GM12875 (cell line): ENCODE results near the gene FSTL4.

Experiments used
- H3K4me3 ChIP-seq: one replicate; pipeline ENCODE4 v1.5.1; 2011; ENCODE audit warnings: low read depth, low read length, control low read depth
- TF ChIP-seq, protein P1 (sequence below): IDR thresholded peaks from 2 replicates; pipeline ENCODE4 v1.5.1; 2011; ENCODE audit warnings: low read depth, mild to moderate bottlenecking, control low read depth, inconsistent platforms, low read length, moderate library complexity, borderline replicate concordance; ENCODE audit not compliant: insufficient read depth

FSTL4 gene

DNA sequence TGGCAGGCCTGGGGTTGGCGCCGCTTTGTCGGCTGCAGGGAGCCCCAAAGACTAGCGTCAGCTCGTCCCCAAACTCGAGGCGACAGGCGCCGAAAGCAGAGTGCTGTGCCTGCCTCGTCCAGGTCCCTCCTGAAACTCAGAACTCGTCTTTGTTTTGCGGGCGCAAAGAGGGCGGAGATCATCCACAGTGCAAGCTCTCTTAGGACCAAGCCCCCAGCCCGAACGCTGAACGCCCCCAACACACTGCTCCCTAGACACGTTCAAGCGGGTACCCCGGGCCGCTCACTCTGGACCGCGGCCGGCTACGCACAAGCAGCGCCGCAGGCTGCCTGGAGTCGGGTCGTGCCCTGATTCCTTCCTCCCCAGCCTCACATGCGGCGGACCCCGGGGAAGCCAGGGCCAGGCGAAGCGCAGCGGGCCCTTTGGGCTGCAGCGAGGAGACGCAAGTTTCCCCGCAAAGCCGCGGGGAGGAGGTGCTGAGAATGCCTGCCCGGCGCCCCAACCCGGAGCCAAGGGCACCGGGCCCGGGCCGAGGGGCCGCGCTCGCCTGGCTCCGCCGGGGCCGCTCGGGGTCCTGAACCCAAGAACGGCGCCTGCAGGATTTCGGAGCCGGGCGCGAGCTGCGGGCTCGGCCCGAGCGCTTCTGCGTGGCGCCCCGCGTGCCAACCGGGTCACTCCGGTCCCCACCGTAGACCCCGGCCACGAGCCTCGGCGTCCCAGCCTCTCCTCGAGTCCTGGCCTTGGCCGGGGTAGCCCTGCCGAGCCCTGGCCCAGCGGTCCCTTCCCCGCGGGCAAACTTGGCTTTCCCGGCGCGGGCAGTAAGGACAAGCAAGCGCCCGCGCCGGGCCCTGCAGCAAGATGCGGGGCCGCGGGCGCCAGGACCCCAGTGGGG, 738 bp downstream of the FSTL4 start:
- TF ChIP-seq, protein P1, sequence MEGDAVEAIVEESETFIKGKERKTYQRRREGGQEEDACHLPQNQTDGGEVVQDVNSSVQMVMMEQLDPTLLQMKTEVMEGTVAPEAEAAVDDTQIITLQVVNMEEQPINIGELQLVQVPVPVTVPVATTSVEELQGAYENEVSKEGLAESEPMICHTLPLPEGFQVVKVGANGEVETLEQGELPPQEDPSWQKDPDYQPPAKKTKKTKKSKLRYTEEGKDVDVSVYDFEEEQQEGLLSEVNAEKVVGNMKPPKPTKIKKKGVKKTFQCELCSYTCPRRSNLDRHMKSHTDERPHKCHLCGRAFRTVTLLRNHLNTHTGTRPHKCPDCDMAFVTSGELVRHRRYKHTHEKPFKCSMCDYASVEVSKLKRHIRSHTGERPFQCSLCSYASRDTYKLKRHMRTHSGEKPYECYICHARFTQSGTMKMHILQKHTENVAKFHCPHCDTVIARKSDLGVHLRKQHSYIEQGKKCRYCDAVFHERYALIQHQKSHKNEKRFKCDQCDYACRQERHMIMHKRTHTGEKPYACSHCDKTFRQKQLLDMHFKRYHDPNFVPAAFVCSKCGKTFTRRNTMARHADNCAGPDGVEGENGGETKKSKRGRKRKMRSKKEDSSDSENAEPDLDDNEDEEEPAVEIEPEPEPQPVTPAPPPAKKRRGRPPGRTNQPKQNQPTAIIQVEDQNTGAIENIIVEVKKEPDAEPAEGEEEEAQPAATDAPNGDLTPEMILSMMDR: no peak
- no peak overlapping the region for H3K4me3 ChIP-seq

DNA sequence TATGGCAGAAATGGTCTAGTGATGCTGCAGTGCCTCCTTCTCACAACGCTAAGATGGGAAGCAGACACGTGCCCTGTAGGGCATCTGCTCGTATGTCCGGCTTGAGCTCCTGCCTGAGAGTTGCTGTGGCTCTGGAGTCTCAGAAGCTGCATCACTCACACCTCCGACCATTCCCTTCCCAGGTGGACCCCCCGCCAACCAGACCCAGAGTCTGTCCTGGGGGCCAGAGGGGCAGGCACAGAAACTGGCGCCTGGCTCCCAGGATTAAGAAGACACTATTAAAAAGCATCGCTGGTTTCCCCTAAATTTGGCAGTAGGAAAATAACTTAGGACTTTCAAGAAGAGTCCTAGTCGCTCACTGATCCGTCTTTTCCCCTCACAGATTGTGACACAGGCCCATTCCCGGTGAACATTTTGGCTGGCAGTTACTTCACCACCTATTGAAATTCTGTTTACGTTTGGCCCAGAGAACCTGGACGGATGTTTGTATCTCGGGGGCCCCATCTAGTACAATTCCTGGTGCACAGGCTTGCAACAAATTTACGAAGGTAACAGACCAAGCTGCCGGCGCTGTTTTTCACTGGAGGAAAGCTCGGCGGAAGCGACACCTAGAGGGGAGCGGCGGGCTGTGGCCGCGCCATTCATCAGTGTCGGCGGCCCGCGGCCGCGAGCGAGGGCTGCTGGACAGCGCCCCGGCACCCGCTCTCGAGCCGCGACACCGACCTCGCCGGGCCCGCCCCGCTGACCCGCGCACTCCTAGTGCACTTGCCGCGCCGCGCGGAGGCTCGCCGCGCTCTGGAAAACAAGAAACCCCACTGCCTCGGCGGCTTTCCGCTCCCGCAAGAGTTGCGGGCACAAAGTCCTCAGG, 1.6 kb downstream of the FSTL4 start:
- H3K4me3 ChIP-seq: no peak overlapping the region
- TF ChIP-seq, protein P1: peak; percentile 36; the same call in 1 of the 2 replicates

DNA sequence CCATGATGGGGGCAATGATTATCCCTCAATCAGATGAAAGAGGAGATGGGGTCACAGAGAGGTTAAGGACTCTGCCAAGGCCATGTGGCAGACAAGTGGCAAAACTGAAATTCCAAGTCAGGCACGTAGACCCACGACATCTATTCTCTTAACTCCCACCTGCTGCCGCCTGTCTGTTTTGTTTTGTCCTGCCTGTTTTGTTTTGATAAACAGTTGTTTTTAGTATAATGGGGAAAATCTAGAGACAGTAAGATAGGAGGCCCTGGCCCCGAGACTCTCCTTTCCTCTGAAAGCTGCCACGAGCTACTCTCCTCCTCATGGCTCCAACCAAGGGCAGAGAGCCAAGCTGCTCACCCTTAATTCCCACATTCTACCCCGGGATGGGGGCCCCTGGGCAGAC, 4.9 kb downstream of the FSTL4 start:
- TF ChIP-seq, protein P1: no peak
- no peak overlapping the region for H3K4me3 ChIP-seq

DNA sequence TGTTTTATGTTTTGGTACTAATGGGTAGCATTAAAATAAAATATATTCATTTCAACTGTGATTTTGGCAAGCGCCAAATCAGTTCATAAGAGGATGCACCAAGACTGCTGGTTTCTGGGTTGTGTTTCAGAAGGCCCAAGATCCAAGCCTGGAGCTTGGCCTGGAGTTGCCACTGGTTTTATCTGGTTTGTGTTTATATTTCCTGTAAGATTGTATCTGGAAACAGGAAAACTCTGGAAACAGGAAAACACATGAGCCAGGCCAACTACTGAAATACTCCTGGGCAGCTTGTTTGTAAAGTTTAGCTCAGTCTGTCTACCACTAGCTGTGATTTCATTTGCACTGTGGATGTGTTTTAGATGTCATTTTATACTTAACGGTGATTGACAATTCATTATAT, 5.5 kb downstream of the FSTL4 start:
- TF ChIP-seq, protein P1: no peak

DNA sequence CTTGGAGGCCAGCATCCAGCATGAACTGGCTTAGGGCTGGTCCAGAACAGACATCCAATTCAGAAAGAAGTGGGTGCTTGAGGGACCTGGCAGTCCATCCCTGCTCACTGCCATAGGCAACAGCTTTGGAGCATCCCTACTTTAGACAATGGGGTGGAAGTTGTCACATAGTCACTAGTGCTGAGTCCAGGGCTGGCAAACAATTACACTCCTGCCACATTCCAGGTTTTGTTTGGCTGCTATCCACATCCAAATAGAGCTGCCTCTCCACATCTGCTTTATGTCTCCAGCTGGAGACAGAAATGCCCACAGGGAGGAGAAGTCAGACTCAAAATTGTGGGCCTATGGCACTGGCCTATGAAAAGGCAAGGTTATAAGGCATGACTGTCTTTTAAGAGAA, 7.0 kb downstream of the FSTL4 start:
- TF ChIP-seq, protein P1: no peak
- no peak overlapping the region for H3K4me3 ChIP-seq

More for the DNA sequence above, 5.5 kb downstream of the FSTL4 start:
- no peak overlapping the region for H3K4me3 ChIP-seq

DNA sequence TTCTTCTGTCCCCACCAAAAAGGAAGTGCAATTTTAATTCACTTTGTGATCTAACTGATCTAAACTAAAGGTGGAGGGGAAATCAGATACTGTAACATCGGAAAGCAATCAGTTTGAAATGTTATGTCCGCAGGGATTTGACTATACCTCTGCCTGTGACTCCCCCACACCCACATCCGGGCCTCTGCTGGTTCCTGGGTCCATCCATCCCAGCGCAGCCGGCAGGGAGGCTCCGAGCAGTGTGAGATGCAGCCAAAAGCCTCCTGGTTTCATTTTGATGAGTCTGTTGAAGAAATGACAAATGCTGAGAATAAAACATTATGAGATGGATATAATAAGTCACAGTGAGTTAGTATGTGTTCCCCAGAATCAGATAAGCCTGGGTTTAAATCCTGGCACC, 8.6 kb downstream of the FSTL4 start:
- TF ChIP-seq, protein P1: no peak
- no peak overlapping the region for H3K4me3 ChIP-seq

DNA sequence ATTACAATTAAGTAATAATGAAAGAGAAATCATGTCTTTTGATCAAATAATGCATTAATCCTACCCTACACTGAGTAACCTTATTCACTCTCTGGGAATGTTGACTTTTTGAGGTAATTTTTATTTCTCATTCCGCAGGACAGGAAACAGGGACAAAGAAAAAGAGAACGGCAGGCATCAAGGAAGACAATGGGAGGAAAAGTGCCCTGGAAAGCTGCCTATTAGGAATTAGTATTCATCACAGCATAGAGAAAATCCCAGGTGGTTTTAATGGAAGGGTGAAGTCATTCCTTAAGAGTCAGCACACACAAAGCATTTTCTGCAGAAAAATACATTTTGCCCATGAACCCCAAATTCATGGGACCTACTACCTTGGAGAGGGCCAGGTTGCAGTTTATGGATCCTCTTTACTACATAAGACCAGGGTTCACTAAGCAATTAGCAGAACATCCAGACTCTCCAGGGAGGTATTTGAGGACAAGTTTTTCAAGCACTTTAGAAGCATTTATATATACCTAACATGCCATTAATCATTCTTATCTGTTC, 9.4 kb downstream of the FSTL4 start:
- no peak overlapping the region for H3K4me3 ChIP-seq
- TF ChIP-seq, protein P1: no peak
